ENCODE data around the gene KCNQ2.
"Not testable (repeated sequence)": the region's sequence is repeated elsewhere in the genome, so short reads cannot be mapped to it uniquely, and the experiment has no call there.

The KCNQ2 gene

GRCh38 chr20:63385819-63386218, 86.6 kb downstream of the KCNQ2 start:
- DNase-seq (ENCODE audit: low read depth) = no peak

GRCh38 chr20:63384336-63384735, 88.1 kb downstream of the KCNQ2 start:
- no peak for DNase-seq (ENCODE audit: low read depth)

- DNase-seq (ENCODE audit: low read depth) = no peak
Measured at GRCh38 chr20:63383556-63383955, 88.9 kb downstream of the KCNQ2 start.

GRCh38 chr20:63382551-63383300, 89.7 kb downstream of the KCNQ2 start:
- no peak for DNase-seq (ENCODE audit: low read depth)

GRCh38 chr20:63381781-63382431, 90.5 kb downstream of the KCNQ2 start:
- DNase-seq (ENCODE audit: low read depth) = no peak

GRCh38 chr20:63380346-63380870, 92.0 kb downstream of the KCNQ2 start:
- no peak for DNase-seq (ENCODE audit: low read depth)

- not testable (repeated sequence) for DNase-seq (ENCODE audit: low read depth)
Measured at GRCh38 chr20:63379872-63380271, 92.6 kb downstream of the KCNQ2 start.

- DNase-seq (ENCODE audit: low read depth) = no peak
Measured at GRCh38 chr20:63379296-63379695, 93.2 kb downstream of the KCNQ2 start.

- DNase-seq (ENCODE audit: low read depth) = no peak
Measured at GRCh38 chr20:63378626-63379025, 93.8 kb downstream of the KCNQ2 start.

- DNase-seq (ENCODE audit: low read depth) = no peak
Measured at GRCh38 chr20:63377951-63378381, 94.5 kb downstream of the KCNQ2 start.

- DNase-seq (ENCODE audit: low read depth) = no peak
Measured at GRCh38 chr20:63377256-63377941, 95.1 kb downstream of the KCNQ2 start.

- DNase-seq (ENCODE audit: low read depth) = no peak
Measured at GRCh38 chr20:63376283-63377250, 95.9 kb downstream of the KCNQ2 start.

- no peak for DNase-seq (ENCODE audit: low read depth)
Measured at GRCh38 chr20:63375438-63375837, 97.0 kb downstream of the KCNQ2 start.

- no peak for DNase-seq (ENCODE audit: low read depth)
Measured at GRCh38 chr20:63374504-63374903, 98.0 kb downstream of the KCNQ2 start.

GRCh38 chr20:63373996-63374395, 98.5 kb downstream of the KCNQ2 start:
- no peak for DNase-seq (ENCODE audit: low read depth)

- no peak for DNase-seq (ENCODE audit: low read depth)
Measured at GRCh38 chr20:63372971-63373885, 99.2 kb downstream of the KCNQ2 start.

- DNase-seq (ENCODE audit: low read depth) = no peak
Measured at GRCh38 chr20:63371291-63371865, 101.1 kb downstream of the KCNQ2 start.

- no peak for DNase-seq (ENCODE audit: low read depth)
Measured at GRCh38 chr20:63370618-63371187, 101.8 kb downstream of the KCNQ2 start.

- DNase-seq (ENCODE audit: low read depth) = no peak
Measured at GRCh38 chr20:63369724-63370617, 102.5 kb downstream of the KCNQ2 start.

All from GM04503 (cell line).